ENCODE results near the gene NPR3.

NPR3 gene

GRCh38 chr5:32710550-32711361 lies at the start of gene NPR3:
TSS of gene NPR3 (plus strand) at chr5:32711321. CDS start at chr5:32711777, 456 bp downstream.
- peak; percentile 54 for DNase-seq (ENCODE audit: low spot score)

GRCh38 chr5:32664523-32664922 lies 46.6 kb upstream of the NPR3 start:
- no peak for DNase-seq (ENCODE audit: low spot score)

- DNase-seq (ENCODE audit: low spot score) = no peak
These were observed 42.6 kb upstream of the NPR3 start for GRCh38 chr5:32668552-32668951.

- no peak for DNase-seq (ENCODE audit: low spot score)
These were observed 37.8 kb upstream of the NPR3 start for GRCh38 chr5:32673272-32673671.

GRCh38 chr5:32677023-32677422 lies 34.1 kb upstream of the NPR3 start:
- no peak for DNase-seq (ENCODE audit: low spot score)

GRCh38 chr5:32678472-32678871 lies 32.6 kb upstream of the NPR3 start:
- DNase-seq (ENCODE audit: low spot score) = no peak

GRCh38 chr5:32679218-32679617 lies 31.9 kb upstream of the NPR3 start:
- no peak for DNase-seq (ENCODE audit: low spot score)

GRCh38 chr5:32680183-32680582 lies 30.9 kb upstream of the NPR3 start:
- no peak for DNase-seq (ENCODE audit: low spot score)

GRCh38 chr5:32683125-32683524 lies 28.0 kb upstream of the NPR3 start:
- DNase-seq (ENCODE audit: low spot score) = no peak

- DNase-seq (ENCODE audit: low spot score) = no peak
These were observed 26.9 kb upstream of the NPR3 start for GRCh38 chr5:32684260-32684659.

GRCh38 chr5:32686799-32687498 lies 24.2 kb upstream of the NPR3 start:
- DNase-seq (ENCODE audit: low spot score) = no peak

GRCh38 chr5:32687499-32687831 lies 23.7 kb upstream of the NPR3 start:
- DNase-seq (ENCODE audit: low spot score) = no peak

GRCh38 chr5:32690153-32690552 lies 21.0 kb upstream of the NPR3 start:
- DNase-seq (ENCODE audit: low spot score) = no peak

GRCh38 chr5:32690666-32691065 lies 20.5 kb upstream of the NPR3 start:
- DNase-seq (ENCODE audit: low spot score) = no peak

GRCh38 chr5:32692036-32692746 lies 18.9 kb upstream of the NPR3 start:
- DNase-seq (ENCODE audit: low spot score) = peak; percentile 67

GRCh38 chr5:32703957-32704356 lies 7.2 kb upstream of the NPR3 start:
- no peak for DNase-seq (ENCODE audit: low spot score)

GRCh38 chr5:32707418-32707997 lies 3.6 kb upstream of the NPR3 start:
- DNase-seq (ENCODE audit: low spot score) = no peak

GRCh38 chr5:32708949-32709348 lies 2.2 kb upstream of the NPR3 start:
- DNase-seq (ENCODE audit: low spot score) = no peak

- peak; percentile 80 for DNase-seq (ENCODE audit: low spot score)
These were observed 1.2 kb upstream of the NPR3 start for GRCh38 chr5:32709750-32710549.

- no peak for DNase-seq (ENCODE audit: low spot score)
These were observed 200 bp downstream of the NPR3 start for GRCh38 chr5:32711362-32711680.

- peak; percentile 53 for DNase-seq (ENCODE audit: low spot score)
These were observed 760 bp downstream of the NPR3 start for GRCh38 chr5:32711681-32712480.

Data from hepatic stellate cell (primary cell).